Keratinocyte (primary cell): Measurements from ENCODE around the gene WSB1. TPM values are rescaled to one million over a fixed set of nuclear protein-coding genes. Genes with fewer than 3 reads are reported as not detected.
"Not testable (repeated sequence)": the region's sequence is repeated elsewhere in the genome, so short reads cannot be mapped to it uniquely, and the experiment has no call there.

Experiments
- DNase-seq: peaks from one replicate; pipeline ENCODE4 v3.0.0-alpha.2; 2011; ENCODE audit warnings: low read depth, missing footprints, low spot score
- FAIRE-seq: peaks from 2 replicates; lab custom pipeline; 2011; peaks lifted over from hg19 to GRCh38; lab: Jason Lieb, UNC
- H2AFZ ChIP-seq: 2 replicates; pipeline ENCODE4 v1.6.0; 2012; ENCODE audit warnings: low read length, control low read depth, inconsistent platforms; ENCODE audit not compliant: control insufficient read depth
- H3K27ac ChIP-seq: 2 replicates; pipeline ENCODE4 v1.5.1; 2011; ENCODE audit warnings: low read length; ENCODE audit not compliant: control insufficient read depth, insufficient read depth
- H3K27me3 ChIP-seq: 3 replicates; pipeline ENCODE4 v1.6.0; 2011; ENCODE audit warnings: low read length; ENCODE audit not compliant: control insufficient read depth, insufficient read depth; ENCODE audit errors: extremely low read depth
- H3K36me3 ChIP-seq, 2 experiments: 2 replicates in 1 of 2; 3 replicates in 1 of 2; pipeline ENCODE4 v1.5.1; 2011; ENCODE audit warnings: low read length in 2 of 2, mild to moderate bottlenecking in 1 of 2; ENCODE audit not compliant: control insufficient read depth in 2 of 2, insufficient read depth in 2 of 2; ENCODE audit errors: extremely low read depth in 1 of 2
- H3K4me1 ChIP-seq: 3 replicates; pipeline ENCODE4 v1.5.1; 2011; ENCODE audit warnings: low read length; ENCODE audit not compliant: control insufficient read depth, insufficient read depth; ENCODE audit errors: extremely low read depth
- H3K4me2 ChIP-seq: 3 replicates; pipeline ENCODE4 v1.6.0; 2011; ENCODE audit warnings: low read depth, low read length; ENCODE audit not compliant: control insufficient read depth, insufficient read depth; ENCODE audit errors: extremely low read depth
- H3K4me3 ChIP-seq, 3 experiments: fragments of 200-600 bp in 1 of 3; sonication (generic) in 1 of 3; 2 replicates in 2 of 3; 3 replicates in 1 of 3; pipeline ENCODE4 v1.5.1; 2011 to 2016; ENCODE audit warnings: low read length in 3 of 3, mild to moderate bottlenecking in 3 of 3, control low read depth in 2 of 3, inconsistent platforms in 1 of 3, low read depth in 1 of 3, mixed read lengths in 1 of 3, mixed run types in 1 of 3, moderate library complexity in 1 of 3; ENCODE audit not compliant: control insufficient read depth in 2 of 3, insufficient read depth in 2 of 3; ENCODE audit errors: extremely low read depth in 1 of 3
- H3K79me2 ChIP-seq: 2 replicates; pipeline ENCODE4 v1.6.0; 2012; ENCODE audit warnings: low read length; ENCODE audit not compliant: control insufficient read depth, insufficient read depth
- H3K9ac ChIP-seq: 3 replicates; pipeline ENCODE4 v1.6.0; 2011; ENCODE audit warnings: low read length; ENCODE audit not compliant: control insufficient read depth, insufficient read depth; ENCODE audit errors: extremely low read depth
- H3K9me1 ChIP-seq: 3 replicates; pipeline ENCODE4 v1.6.0; 2011; ENCODE audit warnings: low read length; ENCODE audit not compliant: control insufficient read depth, insufficient read depth; ENCODE audit errors: extremely low read depth
- H3K9me3 ChIP-seq: 2 replicates; pipeline ENCODE4 v1.5.1; 2012; ENCODE audit warnings: low read depth, low read length; ENCODE audit not compliant: control insufficient read depth
- H4K20me1 ChIP-seq: 3 replicates; pipeline ENCODE4 v1.6.0; 2011; ENCODE audit warnings: low read length; ENCODE audit not compliant: control insufficient read depth, insufficient read depth; ENCODE audit errors: extremely low read depth
- CTCF ChIP-seq, 3 experiments: IDR thresholded peaks in 1 of 3; conservative IDR thresholded peaks in 1 of 3; optimal IDR thresholded peaks in 1 of 3; 2 replicates in 2 of 3; 3 replicates in 1 of 3; pipeline versions ENCODE3 to v1.5.1; 2011; ENCODE audit warnings: low read length in 3 of 3, mild to moderate bottlenecking in 3 of 3, moderate library complexity in 2 of 3, control low read depth in 1 of 3, inconsistent platforms in 1 of 3; ENCODE audit not compliant: insufficient read depth in 2 of 3; ENCODE audit errors: extremely low read depth in 1 of 3
- EZH2 ChIP-seq: IDR thresholded peaks from one replicate; pipeline ENCODE4 v1.6.1; 2012; ENCODE audit warnings: inconsistent platforms, mild to moderate bottlenecking, low read length, moderate library complexity
- dilution Hi-C: fragments of 300-500 bp; cut with MboI; formaldehyde crosslinking; loops from one replicate; pipeline ENCODE4 v1.7.0; 2020; ENCODE audit warnings: low sequenced_read_pairs; ENCODE audit not compliant: extremely low pct_ligation_motif_present
- polyA plus RNA-seq, 5 experiments: library from polyadenylated mRNA; depleted of rRNA in 3 of 5; stranded (reverse) in 3 of 5; stranded (forward) in 1 of 5; unstranded in 1 of 5; fragments of >200 nt; gene quantifications; 1 replicate in 1 of 5; 2 replicates in 3 of 5; 3 replicates in 1 of 5; pipeline versions ENCODE4 v1.2.1 to v1.2.3, GENCODE V29; 2011 to 2012; ENCODE audit warnings: missing spikeins in 2 of 5, low read depth in 1 of 5, low replicate concordance in 1 of 5

WSB1 gene
- polyA plus RNA-seq, 1 donor (not counting 4 experiments of a cell fraction or from before 2014, with no cell fraction given), result 135 TPM

DNA sequence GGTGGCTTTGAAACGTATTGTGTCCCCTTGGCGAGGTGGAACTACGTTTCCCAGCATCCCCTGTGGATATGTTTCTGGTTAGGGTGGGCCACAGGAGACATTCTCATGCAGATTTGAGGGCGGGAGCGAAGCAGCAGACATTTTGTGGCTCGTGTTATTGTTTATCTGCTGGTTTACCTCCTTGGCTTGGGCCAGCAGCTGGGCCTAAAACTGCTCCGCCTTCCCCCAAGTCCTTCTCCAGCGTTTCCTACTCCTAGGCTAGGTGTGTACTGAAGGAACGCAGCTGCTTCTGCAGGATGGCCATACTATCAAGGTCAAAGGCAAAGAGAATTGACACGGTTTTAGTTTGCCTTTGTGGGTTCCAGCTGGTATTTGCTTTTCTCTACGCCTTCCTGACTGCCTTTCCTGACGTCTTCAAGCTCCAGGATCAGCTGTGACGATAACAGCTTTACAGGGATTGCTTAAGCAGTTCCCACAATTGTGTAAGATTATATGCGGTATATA is 17.2 kb upstream of the WSB1 start:
- no peaks in the 10 kb centered on the region for H3K36me3 ChIP-seq
- H3K27me3 ChIP-seq, result no peaks in the 10 kb centered on the region
- TF ChIP-seq CTCF (optimal IDR thresholded peaks at IDR 0.05 in 1 of 3, IDR thresholded peaks at IDR 0.05 in 1 of 3, conservative IDR thresholded peaks at IDR 0.05 in 1 of 3; ENCODE audit: extremely low read depth in 1 of 3, insufficient read depth in 2 of 3, low read length in 3 of 3), result no peak
- no peak for TF ChIP-seq EZH2
- no peak overlapping the region for H2AFZ ChIP-seq
- no peaks in the 10 kb centered on the region for H3K9me3 ChIP-seq
- no peak overlapping the region for H3K4me3 ChIP-seq
- no peak overlapping the region for H3K4me2 ChIP-seq
- DNase-seq (no peak), FAIRE-seq (no peak)
- no peaks in the 10 kb centered on the region for H4K20me1 ChIP-seq
- dilution Hi-C loops, result no loop called here
- no peaks in the 10 kb centered on the region for H3K79me2 ChIP-seq
- no peaks in the 10 kb centered on the region for H3K9me1 ChIP-seq
- no peak overlapping the region for H3K27ac ChIP-seq
- H3K9ac ChIP-seq, result no peak overlapping the region
- H3K4me1 ChIP-seq, result no peaks in the 10 kb centered on the region

DNA sequence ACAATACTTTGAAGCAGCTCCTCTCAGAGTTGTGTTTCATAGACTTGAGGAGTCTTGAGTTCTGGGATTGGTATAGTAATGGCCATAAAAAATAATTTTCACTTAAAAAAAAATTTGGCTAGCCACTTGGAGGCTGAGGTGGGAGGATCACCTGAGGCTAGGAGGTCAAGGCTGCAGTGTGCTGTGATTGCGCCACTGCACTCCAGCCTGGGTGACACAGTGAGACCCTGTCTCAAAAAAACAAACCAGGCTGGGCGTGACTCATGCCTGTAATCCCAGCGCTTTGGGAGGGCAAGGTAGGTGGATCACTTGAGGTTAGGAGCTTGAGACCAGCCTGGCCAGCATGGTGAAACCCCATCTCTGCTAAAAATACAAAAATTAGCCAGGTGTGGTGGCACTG is 14.8 kb upstream of the WSB1 start:
- H3K9me3 ChIP-seq, dilution Hi-C loops, H3K9me1 ChIP-seq, H3K4me3 ChIP-seq, H3K27ac ChIP-seq, H2AFZ ChIP-seq, H3K27me3 ChIP-seq, DNase-seq, H3K79me2 ChIP-seq, H3K36me3 ChIP-seq, H4K20me1 ChIP-seq, H3K4me1 ChIP-seq, H3K4me2 ChIP-seq, FAIRE-seq, H3K9ac ChIP-seq: not testable (repeated sequence)

GRCh38 chr17:27280527-27280926 is 13.4 kb upstream of the WSB1 start:
- Histone ChIP-seq H3K9me3 (no peaks in the 10 kb centered on the region), H3K36me3 (no peaks in the 10 kb centered on the region), H2AFZ (no peak overlapping the region), H3K4me2 (no peak overlapping the region), H3K4me1 (no peaks in the 10 kb centered on the region), H3K9me1 (no peaks in the 10 kb centered on the region), H3K79me2 (no peaks in the 10 kb centered on the region), H3K27ac (no peak overlapping the region), H3K9ac (no peak overlapping the region), H3K27me3 (no peaks in the 10 kb centered on the region), H4K20me1 (no peaks in the 10 kb centered on the region), H3K4me3 (no peak overlapping the region)
- dilution Hi-C loops, result no loop called here
- FAIRE-seq, result no peak
- no peak for TF ChIP-seq EZH2
- no peak for TF ChIP-seq CTCF (optimal IDR thresholded peaks at IDR 0.05 in 1 of 3, IDR thresholded peaks at IDR 0.05 in 1 of 3, conservative IDR thresholded peaks at IDR 0.05 in 1 of 3; ENCODE audit: extremely low read depth in 1 of 3, insufficient read depth in 2 of 3, low read length in 3 of 3)
- DNase-seq, result no peak
